ENCODE results near the gene XPNPEP2. TPM values are rescaled to one million over a fixed set of nuclear protein-coding genes. Genes with fewer than 3 reads are reported as not detected.

The XPNPEP2 gene
- polyA plus RNA-seq, 1 donor: 3.9 TPM

- no peak for DNase-seq
Observed at GRCh38 chrX:129780441-129781105, 41.8 kb downstream of the XPNPEP2 start.

GRCh38 chrX:129781134-129781672 is 42.4 kb downstream of the XPNPEP2 start:
- DNase-seq: no peak

DNA sequence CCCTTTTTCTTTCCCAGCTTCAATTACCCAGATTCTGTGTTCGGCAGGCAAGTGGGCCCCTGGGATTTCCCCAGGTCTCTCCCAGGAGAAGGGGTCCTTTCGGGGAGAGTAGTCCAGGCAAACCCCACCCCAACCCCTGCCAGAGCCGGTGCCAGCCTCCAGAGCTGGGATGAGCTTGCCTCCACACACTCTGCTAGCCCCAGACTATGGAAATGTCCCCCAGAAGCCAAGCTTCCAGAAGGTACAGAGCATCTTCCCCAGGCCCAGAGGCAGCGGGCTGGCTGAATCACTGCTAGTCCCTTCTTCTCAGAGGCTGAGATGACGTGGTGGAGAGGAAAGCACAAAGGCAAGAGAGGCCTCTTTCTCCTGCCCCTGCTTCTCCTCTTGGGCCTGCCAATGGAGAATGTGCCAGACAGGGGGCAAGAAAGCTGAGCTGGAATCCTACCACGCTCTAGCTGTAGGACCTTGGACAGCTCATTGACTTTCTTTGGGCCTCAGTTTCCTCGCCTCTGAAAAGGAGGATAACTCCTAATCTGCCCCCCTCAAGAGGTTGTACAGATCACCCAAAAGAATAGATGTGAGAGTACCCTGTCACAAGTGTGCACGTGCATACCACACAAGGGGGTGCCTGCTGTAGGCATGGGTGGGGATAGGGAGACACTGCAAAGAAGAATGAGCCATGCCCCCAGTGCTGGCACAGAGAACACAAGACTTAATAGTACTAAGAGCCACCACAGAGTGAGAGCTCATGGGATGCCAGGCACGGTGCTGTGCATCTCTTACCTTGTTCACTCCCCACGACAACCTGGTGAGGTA is 43.1 kb downstream of the XPNPEP2 start:
- DNase-seq: no peak

DNA sequence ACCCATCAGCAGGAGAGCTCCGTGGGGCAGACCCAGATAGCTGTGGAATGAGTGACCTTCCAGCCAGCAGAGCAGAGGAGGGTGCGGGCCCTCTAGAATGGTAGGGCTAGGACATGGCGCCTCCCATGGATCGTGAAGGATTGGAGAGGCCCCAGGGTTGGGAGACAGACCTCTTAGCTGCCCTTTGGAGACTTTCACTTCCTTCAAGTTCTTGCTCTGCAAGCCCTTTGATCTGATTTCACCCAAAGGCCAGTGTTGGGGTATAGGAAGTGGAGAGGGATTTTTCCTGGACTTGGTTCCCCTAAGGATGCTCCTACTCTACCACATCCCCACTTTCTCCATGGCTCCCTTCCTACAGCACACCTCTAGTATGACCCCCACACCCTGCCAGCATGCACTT is 43.9 kb downstream of the XPNPEP2 start:
- DNase-seq: no peak

DNA sequence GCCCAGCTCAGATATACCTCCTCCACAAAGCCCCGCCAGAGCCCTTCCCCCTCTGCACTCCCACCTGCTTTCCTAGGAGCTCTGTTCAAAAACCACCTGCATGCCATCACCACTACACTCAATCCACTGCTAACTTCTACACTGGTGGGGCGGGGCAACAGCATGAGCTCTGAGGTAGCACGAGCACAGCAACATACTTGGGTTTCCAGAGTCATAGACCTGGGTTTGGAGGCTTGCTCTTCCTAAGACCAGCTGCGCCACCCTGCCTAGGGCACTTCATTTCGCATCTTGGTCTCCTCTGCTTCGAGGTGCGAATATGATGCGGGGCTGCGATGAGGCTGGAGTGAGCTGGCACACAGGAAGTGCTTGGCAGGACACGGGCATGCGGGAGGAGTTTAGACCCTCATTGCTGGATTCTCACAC is 44.5 kb downstream of the XPNPEP2 start:
- no peak for DNase-seq

GRCh38 chrX:129784371-129784770 is 45.6 kb downstream of the XPNPEP2 start:
- DNase-seq: no peak

GRCh38 chrX:129785160-129785947 is 46.6 kb downstream of the XPNPEP2 start:
- DNase-seq: no peak

DNA sequence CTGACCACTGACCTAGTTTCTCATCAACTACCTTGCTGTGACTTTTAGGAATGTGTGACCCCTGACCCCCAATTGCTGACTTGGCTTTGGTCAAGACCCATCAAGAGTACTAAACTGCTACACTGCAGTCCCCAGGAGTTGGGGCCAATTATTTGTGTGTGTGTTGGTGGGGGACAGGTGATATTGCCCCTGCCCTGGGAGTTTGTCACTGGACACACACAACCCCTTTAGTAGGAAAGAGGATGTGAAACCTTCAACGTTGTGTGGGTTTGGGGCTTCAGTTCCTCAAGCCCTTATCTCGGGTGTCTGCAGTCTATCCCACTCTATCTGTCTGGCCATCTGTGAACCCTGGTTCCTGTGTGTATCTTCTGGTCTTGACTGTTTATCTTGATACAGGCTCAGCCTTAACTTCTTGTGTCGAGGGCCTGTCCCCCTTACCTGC is 47.5 kb downstream of the XPNPEP2 start:
- no peak for DNase-seq

DNA sequence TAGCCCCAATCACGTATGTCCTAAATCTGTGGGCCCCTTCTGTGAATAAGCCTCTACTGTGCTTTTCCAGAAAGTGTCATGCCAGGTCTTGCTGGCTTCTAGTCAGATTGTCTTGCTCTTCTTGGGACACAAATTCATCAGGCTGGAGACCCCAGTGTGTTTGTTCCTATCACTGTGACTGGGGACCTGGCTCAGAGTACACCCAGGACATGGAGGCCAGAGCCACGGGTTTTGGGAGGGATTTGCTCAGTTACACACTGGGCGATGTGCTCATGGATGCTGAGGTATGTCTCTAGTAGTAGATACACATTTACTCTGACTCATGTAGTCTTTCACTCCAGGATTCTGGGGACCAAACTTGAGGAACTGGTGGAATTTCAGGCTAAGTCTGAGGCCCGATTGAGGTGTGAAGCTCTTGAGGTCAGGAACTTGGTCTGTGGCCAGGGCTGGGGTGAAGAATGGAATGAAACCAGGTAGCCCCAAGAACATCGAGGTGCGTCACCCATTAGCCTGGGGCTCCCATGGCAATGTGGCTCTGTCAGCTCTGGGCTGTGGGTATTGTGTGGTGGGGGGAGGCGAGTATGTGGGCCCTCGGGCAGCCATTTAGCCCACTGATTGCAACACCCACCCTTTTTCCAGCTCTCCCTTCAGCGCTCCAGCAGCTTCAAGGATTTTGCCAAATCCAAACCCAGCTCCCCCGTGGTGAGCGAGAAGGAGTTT is 48.7 kb downstream of the XPNPEP2 start:
- no peak for DNase-seq

GRCh38 chrX:129788527-129788926 is 49.7 kb downstream of the XPNPEP2 start:
- DNase-seq: no peak

DNA sequence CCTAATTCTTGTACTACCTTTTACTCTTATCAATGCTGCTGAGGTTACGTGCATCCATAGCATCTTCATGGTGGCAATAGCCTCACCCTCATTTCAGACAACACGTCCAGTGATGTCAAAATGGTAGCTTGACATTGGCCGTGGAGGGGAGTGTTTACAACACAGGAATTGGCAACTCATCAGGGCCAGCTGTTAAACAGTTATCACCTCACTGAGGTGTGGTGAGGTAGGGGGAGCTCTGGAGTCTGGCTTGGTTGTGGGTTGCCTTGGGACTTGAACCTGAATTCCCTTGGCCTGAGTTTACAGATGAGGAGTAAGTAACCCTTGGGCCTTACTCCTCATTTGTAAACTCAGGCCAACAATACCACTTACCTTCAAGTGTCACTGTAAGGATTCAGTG is 51.4 kb downstream of the XPNPEP2 start:
- DNase-seq: no peak

DNA sequence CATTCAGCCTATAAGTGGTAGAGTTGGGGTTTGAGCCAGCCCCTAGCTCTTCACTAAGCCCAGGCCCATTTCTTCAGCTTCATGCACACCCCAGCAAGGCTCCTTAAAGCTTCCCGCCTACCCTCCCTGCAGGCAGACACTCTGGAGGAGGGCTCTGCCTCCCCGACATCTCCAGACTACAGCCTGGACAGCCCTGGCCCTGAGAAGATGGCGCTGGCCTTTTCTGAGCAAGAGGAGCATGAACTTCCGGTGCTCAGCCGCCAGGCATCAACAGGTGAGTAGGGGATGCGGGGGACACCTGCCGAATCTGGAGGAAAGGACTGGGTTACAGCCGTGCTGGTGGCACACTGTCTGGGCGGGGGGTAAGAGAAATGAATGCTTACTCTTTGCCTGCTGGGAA is 52.0 kb downstream of the XPNPEP2 start:
- no peak for DNase-seq

DNA sequence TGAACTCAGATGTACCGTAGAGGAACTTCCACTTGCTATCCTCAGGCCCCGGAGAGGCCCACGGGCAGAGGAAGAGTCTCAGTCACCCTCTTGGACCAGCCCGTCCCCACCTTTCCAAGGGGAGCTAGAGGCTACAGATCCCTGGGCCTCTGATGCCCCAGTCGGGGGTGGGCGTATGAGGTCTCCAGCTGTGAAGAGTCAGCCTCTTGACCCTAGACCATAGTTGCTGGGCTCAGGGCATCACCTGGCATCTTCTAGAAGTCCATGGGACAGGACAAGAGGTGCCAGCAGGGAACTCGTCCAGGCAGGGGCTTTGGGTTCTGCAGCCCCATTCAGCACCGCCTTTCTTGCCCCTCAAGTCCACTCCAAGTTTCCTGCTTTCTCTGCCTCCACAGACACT is 52.6 kb downstream of the XPNPEP2 start:
- no peak for DNase-seq

GRCh38 chrX:129791961-129792570 is 53.3 kb downstream of the XPNPEP2 start:
- DNase-seq: no peak

DNA sequence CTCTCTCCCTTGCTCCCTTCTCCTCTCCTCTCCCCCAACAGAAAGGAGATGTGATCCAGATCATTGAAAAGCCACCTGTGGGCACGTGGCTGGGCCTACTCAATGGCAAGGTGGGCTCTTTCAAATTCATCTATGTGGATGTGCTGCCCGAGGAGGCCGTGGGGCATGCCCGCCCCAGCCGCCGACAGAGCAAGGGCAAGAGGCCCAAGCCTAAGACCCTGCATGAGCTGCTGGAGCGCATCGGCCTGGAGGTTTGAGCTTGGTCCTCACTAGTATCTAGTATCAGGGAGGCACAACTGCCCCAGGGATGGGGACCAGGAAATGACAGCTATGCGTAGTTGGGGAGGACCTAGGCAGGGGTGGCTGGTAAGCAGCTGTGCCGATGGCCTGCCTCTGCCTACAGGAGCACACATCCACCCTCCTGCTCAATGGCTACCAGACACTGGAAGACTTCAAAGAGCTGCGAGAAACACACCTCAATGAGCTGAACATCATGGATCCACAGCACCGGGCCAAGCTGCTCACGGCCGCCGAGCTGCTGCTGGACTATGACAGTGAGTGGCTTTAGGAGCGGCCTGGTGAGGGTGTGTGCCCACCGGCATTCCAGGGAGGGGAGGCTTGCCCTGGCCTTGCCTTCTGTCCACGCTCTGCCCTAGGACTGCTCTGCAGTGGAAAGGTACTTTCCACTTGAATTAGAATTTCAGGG is 54.0 kb downstream of the XPNPEP2 start:
- no peak for DNase-seq

- DNase-seq: no peak
Observed at GRCh38 chrX:129793604-129794191, 54.9 kb downstream of the XPNPEP2 start.

DNA sequence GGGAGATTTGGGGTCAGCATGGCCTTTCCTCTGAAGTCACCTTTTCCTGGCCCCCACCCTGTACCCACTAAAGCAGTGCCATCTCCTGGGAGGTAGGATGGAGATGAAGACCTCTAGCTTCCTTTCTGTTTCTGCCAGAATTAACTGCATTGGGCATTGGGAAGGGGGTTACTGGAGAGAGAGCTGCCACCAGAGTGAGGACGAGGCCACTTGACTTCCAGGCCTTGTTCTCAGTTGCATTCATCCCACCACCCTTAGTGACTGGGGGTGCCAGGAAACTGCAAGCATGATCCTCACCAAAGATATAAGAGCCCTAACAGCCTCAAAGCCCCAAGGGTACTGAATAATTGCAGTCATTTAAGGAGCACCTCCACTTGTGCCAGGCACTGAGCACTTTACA is 56.8 kb downstream of the XPNPEP2 start:
- no peak for DNase-seq

GRCh38 chrX:129797251-129797906 is 58.6 kb downstream of the XPNPEP2 start:
- DNase-seq: no peak

DNA sequence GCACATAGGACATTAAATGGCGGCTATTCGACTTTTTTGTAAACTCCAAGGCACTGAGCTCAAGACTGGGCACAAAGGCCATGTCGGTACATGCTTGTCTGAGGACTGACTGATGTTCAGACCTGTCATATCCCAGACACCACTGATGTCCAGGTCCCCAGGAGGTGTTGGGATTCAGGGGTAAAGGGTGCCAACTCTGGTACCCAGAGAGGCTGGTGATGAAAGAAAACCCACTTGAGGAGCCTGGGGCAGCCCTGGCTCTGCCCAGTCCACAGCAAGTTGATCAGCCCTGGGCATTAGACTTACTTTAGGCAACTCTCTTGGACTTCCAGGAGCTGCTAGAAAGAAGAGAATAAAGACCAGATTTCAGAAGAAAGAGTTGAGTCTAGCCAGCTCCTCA is 59.7 kb downstream of the XPNPEP2 start:
- DNase-seq: no peak

DNA sequence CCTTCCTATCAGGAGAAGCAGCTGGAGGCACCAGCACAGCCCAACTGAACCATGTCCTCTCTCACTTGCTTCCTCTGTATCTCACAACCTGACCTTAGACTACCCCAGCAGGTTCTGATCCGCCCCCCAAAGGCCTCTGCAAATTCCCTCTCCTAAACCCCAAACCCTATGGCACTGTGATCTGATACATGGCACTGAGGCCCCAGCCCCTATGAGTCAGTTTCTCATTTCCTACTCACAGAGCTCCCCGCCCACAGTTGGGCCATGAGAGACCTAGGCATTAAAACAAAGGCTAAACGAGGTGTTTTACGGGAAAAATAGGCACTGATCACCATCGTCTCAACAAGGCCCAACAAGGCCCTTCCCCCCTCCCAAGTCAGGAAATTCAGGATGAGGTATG is 60.1 kb downstream of the XPNPEP2 start:
- no peak for DNase-seq
